ENCODE measurements around the gene ZNF688. TPM values are rescaled to one million over a fixed set of nuclear protein-coding genes. Genes with fewer than 3 reads are reported as not detected.

Gene ZNF688
- 10 to 100 TPM in 1 of 2 experiments, 1 to 10 TPM in 1; 9.4 to 10.0 TPM for total RNA-seq

GRCh38 chr16:30571445-30572322 is at the start of gene ZNF688:
Gene ZNF688 (minus strand): TSS chr16:30571714. CDS start chr16:30571629, 85 bp downstream.
- ChIA-PET CTCF (interaction anchor here (0.8 to 2.7 kb wide), 14 partner anchors 10 to 194 kb away, joined by 3 to 18 read pairs (median 4); partner anchors contain the start of genes ZNF747, ZNF764 and ZNF785), POLR2A (interaction anchor here (0.5 to 2.4 kb wide), 11 partner anchors 10 to 169 kb away, joined by 3 to 20 read pairs (median 5); partner anchors contain the start of genes DCTPP1, ZNF689, ZNF747 and ZNF764)

- ChIA-PET POLR2A (no interaction called here), CTCF (no interaction called here)
Observed at GRCh38 chr16:30620169-30620568, 48.7 kb upstream of the ZNF688 start.

- POLR2A ChIA-PET: no interaction called here
- CTCF ChIA-PET: interaction anchor here (0.8 kb wide), 1 partner anchor 94 kb away, joined by 4 read pairs; no protein-coding TSS in a partner anchor
Observed at GRCh38 chr16:30619638-30620037, 48.1 kb upstream of the ZNF688 start.

- POLR2A ChIA-PET: no interaction called here
- CTCF ChIA-PET: interaction anchor here (0.8 kb wide), 1 partner anchor 94 kb away, joined by 4 read pairs; no protein-coding TSS in a partner anchor
Observed at GRCh38 chr16:30619202-30619601, 47.7 kb upstream of the ZNF688 start.

- CTCF ChIA-PET: interaction anchor here (0.7 to 2.9 kb wide), 17 partner anchors 8 to 473 kb away, joined by 3 to 13 read pairs (median 3); no protein-coding TSS in a partner anchor
- POLR2A ChIA-PET: no interaction called here
Observed at GRCh38 chr16:30615358-30616091, 44.0 kb upstream of the ZNF688 start.

GRCh38 chr16:30609926-30610839 is 38.7 kb upstream of the ZNF688 start, which contains the start of gene ZNF689:
Gene ZNF689 (minus strand): TSS chr16:30610389. CDS start chr16:30610041, 348 bp downstream.
- POLR2A ChIA-PET: interaction anchor here (0.7 to 1.2 kb wide), 11 partner anchors 10 to 203 kb away, joined by 3 to 6 read pairs (median 4); partner anchors contain the start of genes DCTPP1, PRR14, ZNF688 and ZNF764
- CTCF ChIA-PET: interaction anchor here (0.5 to 3.2 kb wide), 5 partner anchors 13 to 75 kb away, joined by 3 to 19 read pairs (median 4); partner anchors contain the start of genes ZNF764 and ZNF785

- CTCF ChIA-PET: interaction anchor here (0.6 to 3.2 kb wide), 11 partner anchors 12 to 496 kb away, joined by 3 to 19 read pairs (median 4); partner anchors contain the start of genes GDPD3, ZNF688 and ZNF785
- POLR2A ChIA-PET: interaction anchor here (0.5 to 1.6 kb wide), 6 partner anchors 11 to 88 kb away, joined by 3 to 7 read pairs (median 4); partner anchors contain the start of genes ZNF688 and ZNF764
Observed at GRCh38 chr16:30609002-30609925, 37.8 kb upstream of the ZNF688 start.

GRCh38 chr16:30606004-30606403 is 34.5 kb upstream of the ZNF688 start:
- ChIA-PET POLR2A (interaction anchor here (1.2 kb wide), 1 partner anchor 57 kb away, joined by 3 read pairs; no protein-coding TSS in a partner anchor), CTCF (no interaction called here)

GRCh38 chr16:30605158-30605557 is 33.6 kb upstream of the ZNF688 start:
- POLR2A ChIA-PET: no interaction called here

GRCh38 chr16:30604316-30604947 is 32.9 kb upstream of the ZNF688 start:
- CTCF ChIA-PET: no interaction called here
- POLR2A ChIA-PET: no interaction called here

More at GRCh38 chr16:30605158-30605557, 33.6 kb upstream of the ZNF688 start:
- CTCF ChIA-PET: no interaction called here

GRCh38 chr16:30603945-30604315 is 32.4 kb upstream of the ZNF688 start:
- POLR2A ChIA-PET: no interaction called here
- CTCF ChIA-PET: interaction anchor here (0.6 to 1.3 kb wide), 2 partner anchors 24 to 174 kb away, joined by 3 read pairs; partner anchors contain the start of gene DCTPP1

- POLR2A ChIA-PET: interaction anchor here (0.5 kb wide), 1 partner anchor 69 kb away, joined by 3 read pairs; no protein-coding TSS in a partner anchor
- CTCF ChIA-PET: interaction anchor here (1.1 to 1.3 kb wide), 3 partner anchors 32 to 185 kb away, joined by 3 read pairs; partner anchors contain the start of gene DCTPP1
Observed at GRCh38 chr16:30602616-30603277, 31.2 kb upstream of the ZNF688 start.

- ChIA-PET POLR2A (interaction anchor here (0.5 kb wide), 1 partner anchor 70 kb away, joined by 3 read pairs; no protein-coding TSS in a partner anchor), CTCF (interaction anchor here (1.3 to 1.6 kb wide), 3 partner anchors 27 to 172 kb away, joined by 3 to 7 read pairs (median 3); partner anchors contain the start of gene DCTPP1)
Observed at GRCh38 chr16:30601966-30602365, 30.5 kb upstream of the ZNF688 start.

GRCh38 chr16:30600929-30601328 is 29.4 kb upstream of the ZNF688 start:
- ChIA-PET POLR2A (interaction anchor here (0.6 to 1.6 kb wide), 2 partner anchors 10 to 14 kb away, joined by 3 to 4 read pairs; partner anchors contain the start of gene ZNF689), CTCF (interaction anchor here (0.8 to 1.6 kb wide), 6 partner anchors 14 to 171 kb away, joined by 3 to 7 read pairs (median 3); partner anchors contain the start of gene DCTPP1)

GRCh38 chr16:30600215-30600614 is 28.7 kb upstream of the ZNF688 start:
- ChIA-PET CTCF (interaction anchor here (0.8 to 1.6 kb wide), 4 partner anchors 13 to 144 kb away, joined by 3 to 7 read pairs (median 3); no protein-coding TSS in a partner anchor), POLR2A (interaction anchor here (0.6 to 1.6 kb wide), 3 partner anchors 10 to 108 kb away, joined by 4 read pairs; partner anchors contain the start of gene ZNF689)

GRCh38 chr16:30592871-30593270 is 21.4 kb upstream of the ZNF688 start:
- CTCF ChIA-PET: no interaction called here
- POLR2A ChIA-PET: no interaction called here

Data from activated CD8-positive, alpha-beta memory T cell treated with anti-CD3 and anti-CD28 coated beads for 36 hours (primary cell).